ENCODE results near the gene DIAPH2.

DNA sequence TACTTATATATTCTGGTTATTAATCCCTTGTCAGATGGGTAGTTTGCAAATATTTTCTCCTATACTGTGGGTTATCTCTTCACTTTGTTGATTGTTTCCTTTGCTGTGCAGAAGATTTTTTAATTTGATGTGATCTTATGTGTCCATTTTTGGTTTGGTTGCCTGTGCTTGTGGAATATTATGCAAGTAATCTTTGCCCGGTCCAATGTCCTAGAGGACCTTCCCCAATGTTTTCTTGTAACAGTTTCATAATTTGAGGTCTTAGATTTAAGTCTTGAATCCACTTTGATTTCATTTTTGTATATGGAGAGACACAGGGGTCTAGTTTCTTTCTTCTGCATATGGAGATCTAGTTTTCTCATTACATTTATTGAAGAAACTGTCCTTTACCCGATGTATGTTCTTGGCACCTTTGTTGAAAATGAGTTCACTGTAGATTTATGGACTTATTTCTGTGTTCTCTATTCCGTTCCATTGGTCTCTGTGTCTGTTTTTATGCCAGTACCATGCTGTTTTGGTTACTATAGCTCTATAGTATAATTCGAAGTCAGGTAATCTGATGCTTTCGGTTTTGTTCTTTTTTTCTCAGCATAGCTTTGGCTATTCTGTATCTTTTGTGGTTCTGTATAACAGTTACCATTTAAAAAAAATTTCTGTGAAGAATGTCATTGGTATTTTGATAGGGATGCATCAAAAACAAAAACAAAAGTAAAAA is 34.7 kb downstream of the DIAPH2 start:
- TF ChIP-seq AR (CRISPR knock-in tag; IDR thresholded peaks at IDR 0.05) (no peak), MAX (CRISPR knock-in tag; IDR thresholded peaks at IDR 0.05) (no peak), ATF6 (CRISPR knock-in tag; IDR thresholded peaks at IDR 0.05) (no peak), RELA (CRISPR knock-in tag; IDR thresholded peaks at IDR 0.05; ENCODE audit: borderline replicate concordance) (no peak), ZNF425 (CRISPR knock-in tag; conservative IDR thresholded peaks at IDR 0.05) (no peak), NR1H2 (CRISPR knock-in tag; IDR thresholded peaks at IDR 0.05) (no peak), JUN (CRISPR knock-in tag; IDR thresholded peaks at IDR 0.05) (no peak), CBFB (CRISPR knock-in tag; IDR thresholded peaks at IDR 0.05; ENCODE audit: low read depth) (no peak), NFATC4 (CRISPR knock-in tag; IDR thresholded peaks at IDR 0.05) (no peak), HMGXB4 (CRISPR knock-in tag; IDR thresholded peaks at IDR 0.05) (no peak)
- TF ChIP-seq, protein P1, sequence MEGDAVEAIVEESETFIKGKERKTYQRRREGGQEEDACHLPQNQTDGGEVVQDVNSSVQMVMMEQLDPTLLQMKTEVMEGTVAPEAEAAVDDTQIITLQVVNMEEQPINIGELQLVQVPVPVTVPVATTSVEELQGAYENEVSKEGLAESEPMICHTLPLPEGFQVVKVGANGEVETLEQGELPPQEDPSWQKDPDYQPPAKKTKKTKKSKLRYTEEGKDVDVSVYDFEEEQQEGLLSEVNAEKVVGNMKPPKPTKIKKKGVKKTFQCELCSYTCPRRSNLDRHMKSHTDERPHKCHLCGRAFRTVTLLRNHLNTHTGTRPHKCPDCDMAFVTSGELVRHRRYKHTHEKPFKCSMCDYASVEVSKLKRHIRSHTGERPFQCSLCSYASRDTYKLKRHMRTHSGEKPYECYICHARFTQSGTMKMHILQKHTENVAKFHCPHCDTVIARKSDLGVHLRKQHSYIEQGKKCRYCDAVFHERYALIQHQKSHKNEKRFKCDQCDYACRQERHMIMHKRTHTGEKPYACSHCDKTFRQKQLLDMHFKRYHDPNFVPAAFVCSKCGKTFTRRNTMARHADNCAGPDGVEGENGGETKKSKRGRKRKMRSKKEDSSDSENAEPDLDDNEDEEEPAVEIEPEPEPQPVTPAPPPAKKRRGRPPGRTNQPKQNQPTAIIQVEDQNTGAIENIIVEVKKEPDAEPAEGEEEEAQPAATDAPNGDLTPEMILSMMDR (IDR thresholded peaks at IDR 0.05), result no peak
- TF ChIP-seq, protein P2, sequence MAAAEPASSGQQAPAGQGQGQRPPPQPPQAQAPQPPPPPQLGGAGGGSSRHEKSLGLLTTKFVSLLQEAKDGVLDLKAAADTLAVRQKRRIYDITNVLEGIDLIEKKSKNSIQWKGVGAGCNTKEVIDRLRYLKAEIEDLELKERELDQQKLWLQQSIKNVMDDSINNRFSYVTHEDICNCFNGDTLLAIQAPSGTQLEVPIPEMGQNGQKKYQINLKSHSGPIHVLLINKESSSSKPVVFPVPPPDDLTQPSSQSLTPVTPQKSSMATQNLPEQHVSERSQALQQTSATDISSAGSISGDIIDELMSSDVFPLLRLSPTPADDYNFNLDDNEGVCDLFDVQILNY (CRISPR knock-in tag; IDR thresholded peaks at IDR 0.05), result no peak
- TF ChIP-seq, protein P3, sequence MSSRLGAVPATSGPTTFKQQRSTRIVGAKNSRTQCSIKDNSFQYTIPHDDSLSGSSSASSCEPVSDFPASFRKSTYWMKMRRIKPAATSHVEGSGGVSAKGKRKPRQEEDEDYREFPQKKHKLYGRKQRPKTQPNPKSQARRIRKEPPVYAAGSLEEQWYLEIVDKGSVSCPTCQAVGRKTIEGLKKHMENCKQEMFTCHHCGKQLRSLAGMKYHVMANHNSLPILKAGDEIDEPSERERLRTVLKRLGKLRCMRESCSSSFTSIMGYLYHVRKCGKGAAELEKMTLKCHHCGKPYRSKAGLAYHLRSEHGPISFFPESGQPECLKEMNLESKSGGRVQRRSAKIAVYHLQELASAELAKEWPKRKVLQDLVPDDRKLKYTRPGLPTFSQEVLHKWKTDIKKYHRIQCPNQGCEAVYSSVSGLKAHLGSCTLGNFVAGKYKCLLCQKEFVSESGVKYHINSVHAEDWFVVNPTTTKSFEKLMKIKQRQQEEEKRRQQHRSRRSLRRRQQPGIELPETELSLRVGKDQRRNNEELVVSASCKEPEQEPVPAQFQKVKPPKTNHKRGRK (CRISPR knock-in tag; IDR thresholded peaks at IDR 0.05; ENCODE audit: borderline replicate concordance), result no peak
